GM18909 (cell line): Measurements from ENCODE around the gene HEMK1.

Source experiments
- ATAC-seq: cut with Tn5 transposase; IDR thresholded peaks from one replicate; pipeline ENCODE4 v1.9.1; 2021; ENCODE audit warnings: mild to moderate bottlenecking; ENCODE audit not compliant: unreplicated experiment, poor library complexity

HEMK1 gene

GRCh38 chr3:50542177-50543034, 26.9 kb upstream of the HEMK1 start:
- no peak for ATAC-seq

GRCh38 chr3:50545781-50546180, 23.5 kb upstream of the HEMK1 start:
- ATAC-seq: no peak

GRCh38 chr3:50549226-50549625, 20.1 kb upstream of the HEMK1 start:
- ATAC-seq: no peak

- no peak for ATAC-seq
Observed at GRCh38 chr3:50550079-50550736, 19.1 kb upstream of the HEMK1 start.

- no peak for ATAC-seq
Observed at GRCh38 chr3:50551054-50551659, 18.2 kb upstream of the HEMK1 start.

- no peak for ATAC-seq
Observed at GRCh38 chr3:50551681-50552435, 17.5 kb upstream of the HEMK1 start.

GRCh38 chr3:50552598-50552997, 16.7 kb upstream of the HEMK1 start:
- no peak for ATAC-seq

- ATAC-seq: no peak
Observed at GRCh38 chr3:50554553-50554952, 14.8 kb upstream of the HEMK1 start.

- ATAC-seq: no peak
Observed at GRCh38 chr3:50557106-50557505, 12.2 kb upstream of the HEMK1 start.

GRCh38 chr3:50557915-50558314, 11.4 kb upstream of the HEMK1 start:
- ATAC-seq: no peak

- ATAC-seq: no peak
Observed at GRCh38 chr3:50559702-50560101, 9.6 kb upstream of the HEMK1 start.

- ATAC-seq: no peak
Observed at GRCh38 chr3:50562861-50563260, 6.5 kb upstream of the HEMK1 start.

- ATAC-seq: no peak
Observed at GRCh38 chr3:50563867-50564266, 5.5 kb upstream of the HEMK1 start.

GRCh38 chr3:50564321-50564720, 5.0 kb upstream of the HEMK1 start:
- ATAC-seq: no peak

GRCh38 chr3:50567011-50567385, 2.3 kb upstream of the HEMK1 start:
- no peak for ATAC-seq

- ATAC-seq: peak; percentile 83
Observed at GRCh38 chr3:50567386-50568167, 1.7 kb upstream of the HEMK1 start, which contains the start of gene C3orf18. Gene C3orf18 (minus strand): TSS chr3:50567747. CDS start chr3:50565699, 2,048 bp downstream.

- no peak for ATAC-seq
Observed at GRCh38 chr3:50570508-50571279, 1.4 kb downstream of the HEMK1 start.

GRCh38 chr3:50571486-50571885, 2.2 kb downstream of the HEMK1 start:
- no peak for ATAC-seq

- no peak for ATAC-seq
Observed at GRCh38 chr3:50572158-50572557, 2.8 kb downstream of the HEMK1 start.
